Measurements from ENCODE around the gene MAP2K6. TPM values are rescaled to one million over a fixed set of nuclear protein-coding genes. Genes with fewer than 3 reads are reported as not detected.

The MAP2K6 gene
- total RNA-seq, 1 experiment from 2014 or later = 9.6 TPM

GRCh38 chr17:69401251-69401650 lies 13.2 kb upstream of the MAP2K6 start:
- Histone ChIP-seq H3K4me1 (no peaks in the 10 kb centered on the region), H3K9me3 (no peaks in the 10 kb centered on the region), H3K36me3 (ENCODE audit: control insufficient read depth, insufficient read depth, low read length) (no peaks in the 10 kb centered on the region), H3K27me3 (replicated peaks; ENCODE audit: control insufficient read depth, insufficient read depth, low read length) (no peaks in the 10 kb centered on the region), H3K4me3 (ENCODE audit: low read depth, low read length) (no peak overlapping the region)
- DNase-seq = no peak
- H3K27me3 Mint-ChIP-seq (ENCODE audit: insufficient read depth, unreplicated experiment) = no peaks in the 10 kb centered on the region
- POLR2A ChIA-PET = no interaction called here
- TF ChIP-seq CTCF (IDR thresholded peaks at IDR 0.05; ENCODE audit: insufficient read depth in 1 of 2, low read depth in 1 of 2, low read length in 1 of 2, severe bottlenecking in 1 of 2, unreplicated experiment in 1 of 2) = no peak
- no peaks in the 10 kb centered on the region for H3K36me3 Mint-ChIP-seq (ENCODE audit: insufficient read depth, unreplicated experiment)
- no peak overlapping the region for H3K27ac Mint-ChIP-seq (ENCODE audit: unreplicated experiment)
- CTCF ChIA-PET = no interaction called here
- peaks cover 14% of the 10 kb centered on the region for H3K9me3 Mint-ChIP-seq (ENCODE audit: unreplicated experiment)
- H3K4me1 Mint-ChIP-seq (ENCODE audit: low read depth, unreplicated experiment) = no peaks in the 10 kb centered on the region
- intact Hi-C loops (cut with micrococcal nuclease; ENCODE audit: unreplicated experiment) = no loop called here
- H3K4me3 Mint-ChIP-seq (ENCODE audit: unreplicated experiment) = no peak overlapping the region
- no TSS peak for BruUV-seq (replicated peaks)

- Mint-ChIP-seq H3K4me3 (ENCODE audit: unreplicated experiment) (no peak overlapping the region), H3K9me3 (ENCODE audit: unreplicated experiment) (peaks cover 14% of the 10 kb centered on the region), H3K27ac (ENCODE audit: unreplicated experiment) (no peak overlapping the region), H3K27me3 (ENCODE audit: insufficient read depth, unreplicated experiment) (no peaks in the 10 kb centered on the region), H3K36me3 (ENCODE audit: insufficient read depth, unreplicated experiment) (no peaks in the 10 kb centered on the region), H3K4me1 (ENCODE audit: low read depth, unreplicated experiment) (no peaks in the 10 kb centered on the region)
- no peaks in the 10 kb centered on the region for H3K9me3 ChIP-seq
- no peak for TF ChIP-seq CTCF (IDR thresholded peaks at IDR 0.05; ENCODE audit: insufficient read depth in 1 of 2, low read depth in 1 of 2, low read length in 1 of 2, severe bottlenecking in 1 of 2, unreplicated experiment in 1 of 2)
- 0 out of 2 replicates have a peak, but pooled peaks cover under 1% of the 10 kb centered on the region for H3K4me1 ChIP-seq
- H3K4me3 ChIP-seq (ENCODE audit: low read depth, low read length) = no peak overlapping the region
- POLR2A ChIA-PET = no interaction called here
- BruUV-seq (replicated peaks) = no TSS peak
- CTCF ChIA-PET = interaction anchor here (0.7 kb wide), 2 partner anchors 126 to 1511 kb away, joined by 3 to 4 read pairs; no protein-coding TSS in a partner anchor
- no peak for DNase-seq
- H3K27me3 ChIP-seq (replicated peaks; ENCODE audit: control insufficient read depth, insufficient read depth, low read length) = no peaks in the 10 kb centered on the region
- intact Hi-C loops (cut with micrococcal nuclease; ENCODE audit: unreplicated experiment) = no loop called here
- H3K36me3 ChIP-seq (ENCODE audit: control insufficient read depth, insufficient read depth, low read length) = no peaks in the 10 kb centered on the region
Measured at GRCh38 chr17:69402052-69402451, 12.4 kb upstream of the MAP2K6 start.

- CTCF ChIA-PET = no interaction called here
Measured at GRCh38 chr17:69404399-69404798, 10.1 kb upstream of the MAP2K6 start.

More at GRCh38 chr17:69404399-69404798, 10.1 kb upstream of the MAP2K6 start:
- Histone ChIP-seq H3K27me3 (replicated peaks; ENCODE audit: control insufficient read depth, insufficient read depth, low read length) (no peaks in the 10 kb centered on the region), H3K4me3 (ENCODE audit: low read depth, low read length) (no peak overlapping the region), H3K36me3 (ENCODE audit: control insufficient read depth, insufficient read depth, low read length) (no peaks in the 10 kb centered on the region), H3K9me3 (no peaks in the 10 kb centered on the region), H3K4me1 (peaks cover 5% of the 10 kb centered on the region; the same call in 1 of the 2 replicates)
- H3K27me3 Mint-ChIP-seq (ENCODE audit: insufficient read depth, unreplicated experiment) = no peaks in the 10 kb centered on the region
- no TSS peak for BruUV-seq (replicated peaks)
- peaks cover 14% of the 10 kb centered on the region for H3K9me3 Mint-ChIP-seq (ENCODE audit: unreplicated experiment)
- POLR2A ChIA-PET = no interaction called here
- peaks cover 8% of the 10 kb centered on the region for H3K4me1 Mint-ChIP-seq (ENCODE audit: low read depth, unreplicated experiment)
- DNase-seq = no peak
- no peaks in the 10 kb centered on the region for H3K36me3 Mint-ChIP-seq (ENCODE audit: insufficient read depth, unreplicated experiment)
- H3K27ac Mint-ChIP-seq (ENCODE audit: unreplicated experiment) = no peak overlapping the region
- intact Hi-C loops (cut with micrococcal nuclease; ENCODE audit: unreplicated experiment) = no loop called here
- no peak overlapping the region for H3K4me3 Mint-ChIP-seq (ENCODE audit: unreplicated experiment)
- TF ChIP-seq CTCF (IDR thresholded peaks at IDR 0.05; ENCODE audit: insufficient read depth in 1 of 2, low read depth in 1 of 2, low read length in 1 of 2, severe bottlenecking in 1 of 2, unreplicated experiment in 1 of 2) = no peak
